Measurements from ENCODE around the gene CACNB2. TPM values are rescaled to one million over a fixed set of nuclear protein-coding genes. Genes with fewer than 3 reads are reported as not detected.

Gene CACNB2
- total RNA-seq, 1 experiment from 2014 or later: 3.2 TPM

GRCh38 chr10:18273039-18273438 is 132.8 kb downstream of the CACNB2 start:
- POLR2A ChIA-PET: no interaction called here
- CTCF ChIA-PET: no interaction called here
- no peak overlapping the region for H3K4me3 Mint-ChIP-seq
- no peaks in the 10 kb centered on the region for H3K9me3 Mint-ChIP-seq
- ATAC-seq (peak; percentile 81), DNase-seq (ENCODE audit: low spot score) (no peak)
- no peak overlapping the region for H3K27ac Mint-ChIP-seq
- H3K4me1 Mint-ChIP-seq: peaks cover 11% of the 10 kb centered on the region
- TF ChIP-seq CREM (CRISPR knock-in tag; IDR thresholded peaks at IDR 0.05) (no peak), HMGA2 (CRISPR knock-in tag; IDR thresholded peaks at IDR 0.05) (no peak), NFATC4 (CRISPR knock-in tag; IDR thresholded peaks at IDR 0.05) (no peak), NR3C1 (CRISPR knock-in tag; conservative IDR thresholded peaks at IDR 0.05; ENCODE audit: low read depth) (no peak), ZSCAN18 (CRISPR knock-in tag; IDR thresholded peaks at IDR 0.05) (no peak), ZBTB21 (CRISPR knock-in tag; IDR thresholded peaks at IDR 0.05; ENCODE audit: borderline replicate concordance) (no peak), ZNF121 (CRISPR knock-in tag; IDR thresholded peaks at IDR 0.05) (no peak), USF1 (CRISPR knock-in tag; IDR thresholded peaks at IDR 0.05) (no peak), ZNF138 (CRISPR knock-in tag; conservative IDR thresholded peaks at IDR 0.05) (no peak), STAT6 (CRISPR knock-in tag; conservative IDR thresholded peaks at IDR 0.05; ENCODE audit: low read depth) (no peak), NFE2L1 (CRISPR knock-in tag; IDR thresholded peaks at IDR 0.05) (no peak), TEAD1 (CRISPR knock-in tag; IDR thresholded peaks at IDR 0.05) (no peak), ZBTB43 (CRISPR knock-in tag; IDR thresholded peaks at IDR 0.05) (no peak), PRRX2 (CRISPR knock-in tag; IDR thresholded peaks at IDR 0.05) (no peak), ATF1 (CRISPR knock-in tag; IDR thresholded peaks at IDR 0.05) (no peak), NFYB (CRISPR knock-in tag; conservative IDR thresholded peaks at IDR 0.05; ENCODE audit: low read depth) (no peak)
- no peaks in the 10 kb centered on the region for H3K36me3 Mint-ChIP-seq
- H3K27me3 Mint-ChIP-seq (ENCODE audit: low read depth): no peaks in the 10 kb centered on the region

- CTCF ChIA-PET: no interaction called here
- TF ChIP-seq CTCF (IDR thresholded peaks at IDR 0.05) (no peak), USF2 (CRISPR knock-in tag; IDR thresholded peaks at IDR 0.05) (no peak), TEAD4 (CRISPR knock-in tag; IDR thresholded peaks at IDR 0.05) (no peak), ZNF532 (CRISPR knock-in tag; IDR thresholded peaks at IDR 0.05; ENCODE audit: borderline replicate concordance) (no peak), ZNF219 (CRISPR knock-in tag; IDR thresholded peaks at IDR 0.05; ENCODE audit: borderline replicate concordance) (no peak), FOXP1 (CRISPR knock-in tag; IDR thresholded peaks at IDR 0.05; ENCODE audit: borderline replicate concordance) (no peak)
Observed at GRCh38 chr10:18278181-18278580, 138.0 kb downstream of the CACNB2 start.

More at GRCh38 chr10:18278181-18278580, 138.0 kb downstream of the CACNB2 start:
- DNase-seq (ENCODE audit: low spot score) (no peak), ATAC-seq (no peak)
- Mint-ChIP-seq H3K4me3 (no peak overlapping the region), H3K27ac (no peak overlapping the region), H3K9me3 (no peaks in the 10 kb centered on the region; the same call in 1 of the 2 replicates), H3K4me1 (peaks cover 8% of the 10 kb centered on the region), H3K27me3 (ENCODE audit: low read depth) (no peaks in the 10 kb centered on the region), H3K36me3 (no peaks in the 10 kb centered on the region)
- POLR2A ChIA-PET: no interaction called here
